HG02588 (cell line): ENCODE results near the gene PSAP.

Source experiments
- ATAC-seq: cut with Tn5 transposase; IDR thresholded peaks from one replicate; pipeline ENCODE4 v1.9.1; 2021; ENCODE audit warnings: mild to moderate bottlenecking, moderate library complexity; ENCODE audit not compliant: unreplicated experiment

The PSAP gene

DNA sequence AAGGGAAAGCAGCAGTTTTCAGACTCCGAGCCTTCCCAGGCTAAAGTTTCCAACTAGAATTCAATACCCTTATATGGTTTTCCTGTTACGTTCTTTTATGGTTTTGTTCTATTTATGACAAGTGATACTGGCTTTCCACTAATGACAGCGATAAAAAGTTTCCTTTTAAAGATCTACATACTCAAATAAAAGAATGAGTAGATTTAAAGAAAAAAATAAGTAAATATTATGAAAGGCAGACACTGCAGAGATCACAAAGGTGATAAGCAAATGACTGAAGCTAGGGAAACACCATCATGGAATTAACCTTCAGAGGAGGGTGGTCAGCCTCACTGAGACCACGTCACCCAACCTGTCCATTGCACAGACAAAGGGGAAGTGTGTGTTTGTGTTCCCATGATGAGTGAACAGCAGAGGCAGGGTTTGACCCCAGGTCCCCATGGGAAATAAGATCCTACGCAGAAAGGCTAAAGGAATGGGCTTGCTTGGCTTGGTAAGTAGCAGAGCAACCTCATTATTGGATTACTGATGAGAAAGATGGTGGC, 81.7 kb downstream of the PSAP start:
- peak; percentile 21 for ATAC-seq

DNA sequence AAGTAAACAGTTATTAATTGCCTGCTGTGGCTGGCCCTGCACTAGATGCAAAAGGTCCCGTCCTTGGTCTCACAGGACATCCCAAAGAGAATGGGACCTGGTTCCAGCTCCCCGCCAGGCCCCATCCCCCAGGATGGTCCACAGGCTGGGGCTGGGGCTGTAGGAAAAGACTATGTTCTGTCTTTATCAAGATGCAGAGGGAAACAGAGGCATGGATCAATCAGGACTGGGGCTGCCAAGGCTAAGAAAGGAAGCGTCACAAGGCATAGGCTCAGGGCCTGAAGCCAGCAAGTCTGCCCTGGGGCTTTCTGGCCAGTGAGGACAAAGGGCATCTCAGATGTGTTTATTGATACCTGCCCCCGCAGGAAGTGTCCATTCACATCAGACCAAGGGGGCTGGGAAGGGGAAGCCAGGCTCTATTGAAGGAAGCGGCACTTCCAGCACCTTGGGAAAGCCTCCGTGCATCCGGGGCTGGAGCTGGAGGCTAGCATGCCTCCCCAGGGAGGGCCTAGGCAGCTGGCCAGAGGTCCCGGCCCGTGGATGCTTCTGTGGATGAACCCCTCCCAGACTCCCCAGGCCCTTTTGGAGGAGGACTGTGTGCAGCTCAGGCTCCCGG, 83.5 kb downstream of the PSAP start:
- no peak for ATAC-seq

DNA sequence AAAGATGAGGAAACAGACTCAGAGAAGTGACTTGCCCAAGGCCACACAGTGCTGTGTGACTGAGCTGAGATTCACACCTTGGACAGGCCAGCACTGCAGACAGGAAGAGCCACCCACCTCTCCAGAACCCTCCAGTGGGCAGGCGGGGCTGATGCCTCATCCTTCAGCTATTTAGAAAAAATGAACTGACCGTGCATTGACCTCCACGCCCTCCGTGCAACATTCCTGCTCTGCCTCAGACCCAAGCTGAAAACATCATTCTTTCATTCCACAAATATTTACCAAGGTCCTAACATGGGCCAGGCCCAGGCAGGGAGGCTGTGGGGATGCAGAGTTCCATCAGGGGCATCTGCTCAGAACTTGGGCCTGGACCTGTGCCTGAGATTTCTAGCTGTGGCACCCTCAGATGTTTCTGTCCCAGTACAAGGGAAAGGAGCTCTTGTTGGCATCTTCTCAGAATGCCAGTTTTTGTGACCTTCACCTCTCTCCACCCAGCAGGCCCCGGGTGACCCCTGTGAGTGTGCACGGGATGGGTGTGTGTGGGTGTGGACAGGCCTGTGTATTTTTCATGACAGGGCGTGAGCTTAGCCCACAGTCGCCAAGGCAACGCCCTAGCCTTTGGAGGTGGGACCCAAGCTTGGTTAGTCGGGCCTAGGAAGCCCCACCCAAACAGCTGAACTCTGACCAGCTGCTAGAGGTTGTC, 84.2 kb downstream of the PSAP start:
- ATAC-seq: no peak
